HEK293 (cell line): ENCODE measurements around the gene KIAA0825.
A peak's percentile ranks its signal among the peaks of the same experiment; 100 is the strongest.

Source experiments
- KLF10 ChIP-seq: fragments of 450-650 bp; IDR thresholded peaks from 2 replicates; pipeline ENCODE4 v1.5.1; 2018; ENCODE audit warnings: missing biosample characterization, mild to moderate bottlenecking, missing genetic modification characterization
- KLF17 ChIP-seq: fragments of 450-650 bp; formaldehyde crosslinking; IDR thresholded peaks from 2 replicates; pipeline ENCODE4 v1.5.1; 2016; ENCODE audit warnings: missing biosample characterization, missing genetic modification characterization
- MZF1 ChIP-seq: fragments of 450-650 bp; formaldehyde crosslinking; IDR thresholded peaks from 2 replicates; pipeline ENCODE4 v1.5.1; 2017; ENCODE audit warnings: missing biosample characterization, missing genetic modification characterization, borderline replicate concordance
- OSR2 ChIP-seq: fragments of 450-650 bp; formaldehyde crosslinking; IDR thresholded peaks from 2 replicates; pipeline ENCODE4 v1.5.1; 2016; ENCODE audit warnings: missing biosample characterization, missing genetic modification characterization
- PATZ1 ChIP-seq: fragments of 450-650 bp; formaldehyde crosslinking; IDR thresholded peaks from 2 replicates; pipeline ENCODE4 v1.5.1; 2016; ENCODE audit warnings: missing biosample characterization, missing genetic modification characterization
- PRDM4 ChIP-seq: fragments of 450-650 bp; formaldehyde crosslinking; IDR thresholded peaks from 2 replicates; pipeline ENCODE4 v1.5.1; 2017; ENCODE audit warnings: missing biosample characterization, missing genetic modification characterization
- SP3 ChIP-seq: fragments of 450-650 bp; formaldehyde crosslinking; IDR thresholded peaks from 2 replicates; pipeline ENCODE4 v1.5.1; 2016; ENCODE audit warnings: missing biosample characterization, missing genetic modification characterization
- ZBTB21 ChIP-seq: fragments of 450-650 bp; formaldehyde crosslinking; IDR thresholded peaks from 2 replicates; pipeline ENCODE4 v1.5.1; 2017; ENCODE audit warnings: missing biosample characterization, missing genetic modification characterization
- ZFP37 ChIP-seq: fragments of 450-650 bp; formaldehyde crosslinking; IDR thresholded peaks from 2 replicates; pipeline ENCODE4 v1.5.1; 2016; ENCODE audit warnings: missing biosample characterization, missing genetic modification characterization
- ZNF138 ChIP-seq: fragments of 450-650 bp; formaldehyde crosslinking; IDR thresholded peaks from 2 replicates; pipeline ENCODE4 v1.5.1; 2016; ENCODE audit warnings: missing biosample characterization, missing genetic modification characterization, borderline replicate concordance
- ZNF148 ChIP-seq: fragments of 450-650 bp; formaldehyde crosslinking; IDR thresholded peaks from 2 replicates; pipeline ENCODE4 v1.5.0; 2017; ENCODE audit warnings: missing biosample characterization, missing genetic modification characterization, borderline replicate concordance
- ZNF175 ChIP-seq: fragments of 450-650 bp; formaldehyde crosslinking; IDR thresholded peaks from 2 replicates; pipeline ENCODE4 v1.5.1; 2016; ENCODE audit warnings: missing biosample characterization, missing genetic modification characterization
- ZNF18 ChIP-seq: fragments of 450-650 bp; formaldehyde crosslinking; IDR thresholded peaks from 2 replicates; pipeline ENCODE4 v1.5.1; 2016; ENCODE audit warnings: missing biosample characterization, missing genetic modification characterization
- ZNF19 ChIP-seq: fragments of 450-650 bp; formaldehyde crosslinking; IDR thresholded peaks from 2 replicates; pipeline ENCODE4; 2016; ENCODE audit warnings: missing biosample characterization, missing genetic modification characterization, low read depth
- ZNF211 ChIP-seq: fragments of 450-650 bp; formaldehyde crosslinking; IDR thresholded peaks from 2 replicates; pipeline ENCODE4 v1.5.1; 2016; ENCODE audit warnings: low read depth, missing biosample characterization, missing genetic modification characterization
- ZNF362 ChIP-seq: fragments of 450-650 bp; formaldehyde crosslinking; IDR thresholded peaks from 2 replicates; pipeline ENCODE4 v1.5.1; 2016; ENCODE audit warnings: missing biosample characterization, missing genetic modification characterization
- ZNF366 ChIP-seq: fragments of 450-650 bp; formaldehyde crosslinking; conservative IDR thresholded peaks from 2 replicates; pipeline ENCODE4 v1.5.1; 2016; ENCODE audit warnings: missing biosample characterization, missing genetic modification characterization
- ZNF391 ChIP-seq: fragments of 450-650 bp; formaldehyde crosslinking; IDR thresholded peaks from 2 replicates; pipeline ENCODE4 v1.5.1; 2016; ENCODE audit warnings: low read depth, missing biosample characterization, missing genetic modification characterization, borderline replicate concordance
- ZNF416 ChIP-seq: fragments of 450-650 bp; formaldehyde crosslinking; IDR thresholded peaks from 2 replicates; pipeline ENCODE4 v1.5.1; 2016; ENCODE audit warnings: missing biosample characterization, missing genetic modification characterization
- ZNF530 ChIP-seq: fragments of 450-650 bp; formaldehyde crosslinking; IDR thresholded peaks from 2 replicates; pipeline ENCODE4 v1.5.1; 2016; ENCODE audit warnings: low read depth, missing biosample characterization, missing genetic modification characterization
- ZNF580 ChIP-seq: fragments of 450-650 bp; formaldehyde crosslinking; IDR thresholded peaks from 2 replicates; pipeline ENCODE4 v1.5.1; 2016; ENCODE audit warnings: missing biosample characterization, missing genetic modification characterization
- ZNF600 ChIP-seq: fragments of 450-650 bp; formaldehyde crosslinking; IDR thresholded peaks from 2 replicates; pipeline ENCODE4 v1.5.1; 2016; ENCODE audit warnings: missing biosample characterization, missing genetic modification characterization
- ZNF639 ChIP-seq: fragments of 450-650 bp; formaldehyde crosslinking; IDR thresholded peaks from 2 replicates; pipeline ENCODE4 v1.5.1; 2016; ENCODE audit warnings: missing biosample characterization, missing genetic modification characterization
- ZNF645 ChIP-seq: fragments of 450-650 bp; formaldehyde crosslinking; IDR thresholded peaks from 2 replicates; pipeline ENCODE4; 2016; ENCODE audit warnings: missing biosample characterization, missing genetic modification characterization
- ZNF791 ChIP-seq: fragments of 450-650 bp; formaldehyde crosslinking; IDR thresholded peaks from 2 replicates; pipeline ENCODE4 v1.5.1; 2016; ENCODE audit warnings: missing biosample characterization, missing genetic modification characterization
- ZSCAN23 ChIP-seq: fragments of 450-650 bp; formaldehyde crosslinking; IDR thresholded peaks from 2 replicates; pipeline ENCODE4 v1.5.1; 2016; ENCODE audit warnings: missing biosample characterization, missing genetic modification characterization

KIAA0825 gene

GRCh38 chr5:94469894-94470329, 148.5 kb downstream of the KIAA0825 start (continued):
- TF ChIP-seq ZNF362 (tag by site-specific recombination) (peak; percentile 96), ZNF175 (tag by site-specific recombination) (no peak), ZFP37 (tag by site-specific recombination) (peak; percentile 77; the same call in 1 of the 2 replicates), ZSCAN23 (tag by site-specific recombination) (peak; percentile 95), ZNF416 (tag by site-specific recombination) (no peak), KLF10 (tag by site-specific recombination) (peak; percentile 87), ZNF580 (tag by site-specific recombination) (peak; percentile 97), ZNF211 (tag by site-specific recombination) (no peak), ZNF639 (peak; percentile 98), ZNF791 (tag by site-specific recombination) (no peak), ZBTB21 (tag by site-specific recombination) (peak; percentile 92), PATZ1 (peak; percentile 68), KLF17 (tag by site-specific recombination) (peak; percentile 98), ZNF391 (peak; percentile 100), ZNF530 (tag by site-specific recombination) (no peak), ZNF18 (tag by site-specific recombination) (peak; percentile 99), ZNF366 (tag by site-specific recombination) (peak; percentile 99), ZNF148 (tag by site-specific recombination) (no peak), PRDM4 (peak; percentile 96), ZNF138 (tag by site-specific recombination) (no peak), ZNF645 (tag by site-specific recombination) (no peak), SP3 (tag by site-specific recombination) (peak; percentile 62), OSR2 (peak; percentile 100), ZNF19 (tag by site-specific recombination) (0 out of 2 replicates have a peak, but pooled peaks have one; percentile 39), ZNF600 (tag by site-specific recombination) (peak; percentile 41; the same call in 1 of the 2 replicates), MZF1 (tag by site-specific recombination) (peak; percentile 86; the same call in 1 of the 2 replicates)
